ENCODE results near the gene HBG1. TPM values are rescaled to one million over a fixed set of nuclear protein-coding genes. Genes with fewer than 3 reads are reported as not detected.

The HBG1 gene
- total RNA-seq, 1 experiment from 2014 or later, result 2.3 TPM

DNA sequence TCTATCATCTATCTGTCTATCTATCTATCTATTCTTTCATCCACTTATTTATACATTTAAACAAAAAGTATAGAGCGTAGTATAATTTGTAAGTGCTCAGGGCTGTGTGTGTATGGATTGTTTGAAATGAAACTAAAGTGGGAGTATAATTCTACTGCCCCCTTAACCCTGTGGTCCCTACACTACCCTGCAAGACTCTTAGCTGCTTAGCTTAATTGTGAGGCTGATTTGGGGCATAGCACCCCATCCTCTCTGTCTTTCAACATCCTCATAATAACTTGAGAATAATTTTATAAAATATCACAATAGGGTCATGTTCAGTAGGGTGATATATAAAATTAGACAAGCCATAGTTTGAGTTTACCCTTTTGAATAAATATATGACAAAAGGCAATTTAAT lies 40.4 kb upstream of the HBG1 start:
- no peak overlapping the region for H3K4me3 ChIP-seq (ENCODE audit: low read depth in 2 of 2, low read length in 2 of 2)
- intact Hi-C loops (cut with micrococcal nuclease; ENCODE audit: unreplicated experiment), result loop anchor here (2.0 kb wide), 2 partner anchors 85 to 165 kb away; no protein-coding TSS in a partner anchor
- ChIA-PET CTCF (no interaction called here), POLR2A (no interaction called here)
- no peaks in the 10 kb centered on the region for H3K9me3 ChIP-seq (ENCODE audit: control insufficient read depth, insufficient read depth, low read depth, low read length)
- no peaks in the 10 kb centered on the region for H3K27me3 ChIP-seq (ENCODE audit: control insufficient read depth, insufficient read depth, low read length)
- BruUV-seq (replicated peaks), result no TSS peak
- no peak for DNase-seq (ENCODE audit: low read depth, low spot score)
- no peak for ATAC-seq
- H3K27ac ChIP-seq (ENCODE audit: low read length), result no peak overlapping the region
- no peaks in the 10 kb centered on the region for H3K4me1 ChIP-seq (ENCODE audit: control insufficient read depth, insufficient read depth, low read length)
- TF ChIP-seq, protein P1, sequence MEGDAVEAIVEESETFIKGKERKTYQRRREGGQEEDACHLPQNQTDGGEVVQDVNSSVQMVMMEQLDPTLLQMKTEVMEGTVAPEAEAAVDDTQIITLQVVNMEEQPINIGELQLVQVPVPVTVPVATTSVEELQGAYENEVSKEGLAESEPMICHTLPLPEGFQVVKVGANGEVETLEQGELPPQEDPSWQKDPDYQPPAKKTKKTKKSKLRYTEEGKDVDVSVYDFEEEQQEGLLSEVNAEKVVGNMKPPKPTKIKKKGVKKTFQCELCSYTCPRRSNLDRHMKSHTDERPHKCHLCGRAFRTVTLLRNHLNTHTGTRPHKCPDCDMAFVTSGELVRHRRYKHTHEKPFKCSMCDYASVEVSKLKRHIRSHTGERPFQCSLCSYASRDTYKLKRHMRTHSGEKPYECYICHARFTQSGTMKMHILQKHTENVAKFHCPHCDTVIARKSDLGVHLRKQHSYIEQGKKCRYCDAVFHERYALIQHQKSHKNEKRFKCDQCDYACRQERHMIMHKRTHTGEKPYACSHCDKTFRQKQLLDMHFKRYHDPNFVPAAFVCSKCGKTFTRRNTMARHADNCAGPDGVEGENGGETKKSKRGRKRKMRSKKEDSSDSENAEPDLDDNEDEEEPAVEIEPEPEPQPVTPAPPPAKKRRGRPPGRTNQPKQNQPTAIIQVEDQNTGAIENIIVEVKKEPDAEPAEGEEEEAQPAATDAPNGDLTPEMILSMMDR (IDR thresholded peaks at IDR 0.05), result no peak
- no peak for TF ChIP-seq TCF7L2 (IDR thresholded peaks at IDR 0.05; ENCODE audit: low read depth, low read length)
- no peak for TF ChIP-seq POLR2AphosphoS5 (IDR thresholded peaks at IDR 0.05; ENCODE audit: low read depth, low read length)
- TF ChIP-seq SIN3A (IDR thresholded peaks at IDR 0.05; ENCODE audit: borderline replicate concordance, insufficient read depth, low read depth, low read length), result no peak
- TF ChIP-seq, protein P2, sequence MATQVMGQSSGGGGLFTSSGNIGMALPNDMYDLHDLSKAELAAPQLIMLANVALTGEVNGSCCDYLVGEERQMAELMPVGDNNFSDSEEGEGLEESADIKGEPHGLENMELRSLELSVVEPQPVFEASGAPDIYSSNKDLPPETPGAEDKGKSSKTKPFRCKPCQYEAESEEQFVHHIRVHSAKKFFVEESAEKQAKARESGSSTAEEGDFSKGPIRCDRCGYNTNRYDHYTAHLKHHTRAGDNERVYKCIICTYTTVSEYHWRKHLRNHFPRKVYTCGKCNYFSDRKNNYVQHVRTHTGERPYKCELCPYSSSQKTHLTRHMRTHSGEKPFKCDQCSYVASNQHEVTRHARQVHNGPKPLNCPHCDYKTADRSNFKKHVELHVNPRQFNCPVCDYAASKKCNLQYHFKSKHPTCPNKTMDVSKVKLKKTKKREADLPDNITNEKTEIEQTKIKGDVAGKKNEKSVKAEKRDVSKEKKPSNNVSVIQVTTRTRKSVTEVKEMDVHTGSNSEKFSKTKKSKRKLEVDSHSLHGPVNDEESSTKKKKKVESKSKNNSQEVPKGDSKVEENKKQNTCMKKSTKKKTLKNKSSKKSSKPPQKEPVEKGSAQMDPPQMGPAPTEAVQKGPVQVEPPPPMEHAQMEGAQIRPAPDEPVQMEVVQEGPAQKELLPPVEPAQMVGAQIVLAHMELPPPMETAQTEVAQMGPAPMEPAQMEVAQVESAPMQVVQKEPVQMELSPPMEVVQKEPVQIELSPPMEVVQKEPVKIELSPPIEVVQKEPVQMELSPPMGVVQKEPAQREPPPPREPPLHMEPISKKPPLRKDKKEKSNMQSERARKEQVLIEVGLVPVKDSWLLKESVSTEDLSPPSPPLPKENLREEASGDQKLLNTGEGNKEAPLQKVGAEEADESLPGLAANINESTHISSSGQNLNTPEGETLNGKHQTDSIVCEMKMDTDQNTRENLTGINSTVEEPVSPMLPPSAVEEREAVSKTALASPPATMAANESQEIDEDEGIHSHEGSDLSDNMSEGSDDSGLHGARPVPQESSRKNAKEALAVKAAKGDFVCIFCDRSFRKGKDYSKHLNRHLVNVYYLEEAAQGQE (IDR thresholded peaks at IDR 0.05; ENCODE audit: insufficient read depth in 1 of 2, low read depth in 2 of 2, low read length in 1 of 2), result no peak
- H3K36me3 ChIP-seq (ENCODE audit: control insufficient read depth, insufficient read depth, low read length), result no peaks in the 10 kb centered on the region
- in situ Hi-C loops (cut with HindIII; ENCODE audit: low pct_unique_long_range_greater_than_20kb, low sequenced_read_pairs), result no loop called here

DNA sequence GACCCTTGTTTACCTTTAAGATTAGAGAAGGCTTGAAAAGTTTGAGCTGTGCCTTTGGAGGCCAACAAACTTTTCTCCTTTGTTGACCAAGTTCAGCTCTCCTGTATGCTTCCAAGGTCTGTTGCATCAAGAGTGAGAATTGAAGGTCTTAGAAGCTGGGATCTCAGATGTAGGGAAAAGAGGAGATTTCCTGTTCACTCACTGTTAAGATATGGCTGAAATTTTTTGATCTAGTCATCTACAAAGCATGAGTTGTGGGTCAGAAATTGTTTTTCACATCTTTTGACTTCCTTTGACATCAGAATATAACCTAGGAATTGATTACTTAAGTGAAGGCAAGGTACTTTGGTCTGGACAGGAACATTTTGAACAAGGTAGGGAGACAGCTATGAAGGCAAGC lies 40.0 kb upstream of the HBG1 start:
- CTCF ChIA-PET, result no interaction called here
- Histone ChIP-seq H3K36me3 (ENCODE audit: control insufficient read depth, insufficient read depth, low read length) (no peaks in the 10 kb centered on the region), H3K27ac (ENCODE audit: low read length) (no peak overlapping the region), H3K4me3 (ENCODE audit: low read depth in 2 of 2, low read length in 2 of 2) (no peak overlapping the region), H3K27me3 (ENCODE audit: control insufficient read depth, insufficient read depth, low read length) (no peaks in the 10 kb centered on the region), H3K4me1 (ENCODE audit: control insufficient read depth, insufficient read depth, low read length) (no peaks in the 10 kb centered on the region), H3K9me3 (ENCODE audit: control insufficient read depth, insufficient read depth, low read depth, low read length) (no peaks in the 10 kb centered on the region)
- POLR2A ChIA-PET, result no interaction called here
- ATAC-seq, result no peak
- in situ Hi-C loops (cut with HindIII; ENCODE audit: low pct_unique_long_range_greater_than_20kb, low sequenced_read_pairs) (no loop called here), intact Hi-C loops (cut with micrococcal nuclease; ENCODE audit: unreplicated experiment) (loop anchor here (2.0 to 10.0 kb wide), 3 partner anchors 85 to 1105 kb away; no protein-coding TSS in a partner anchor)
- DNase-seq (ENCODE audit: low read depth, low spot score), result no peak
- TF ChIP-seq SIN3A (IDR thresholded peaks at IDR 0.05; ENCODE audit: borderline replicate concordance, insufficient read depth, low read depth, low read length), result no peak
- TF ChIP-seq, protein P1 (IDR thresholded peaks at IDR 0.05), result no peak
- TF ChIP-seq POLR2AphosphoS5 (IDR thresholded peaks at IDR 0.05; ENCODE audit: low read depth, low read length), result no peak
- TF ChIP-seq, protein P2 (IDR thresholded peaks at IDR 0.05; ENCODE audit: insufficient read depth in 1 of 2, low read depth in 2 of 2, low read length in 1 of 2), result no peak
- no peak for TF ChIP-seq TCF7L2 (IDR thresholded peaks at IDR 0.05; ENCODE audit: low read depth, low read length)
- BruUV-seq (replicated peaks), result no TSS peak
